ENCODE data around the gene CFAP251. TPM values are rescaled to one million over a fixed set of nuclear protein-coding genes. Genes with fewer than 3 reads are reported as not detected.
A peak's percentile ranks its signal among the peaks of the same experiment; 100 is the strongest.

The CFAP251 gene
- total RNA-seq, 2 donors from 2014 or later = 3.6 to 7.0 TPM

DNA sequence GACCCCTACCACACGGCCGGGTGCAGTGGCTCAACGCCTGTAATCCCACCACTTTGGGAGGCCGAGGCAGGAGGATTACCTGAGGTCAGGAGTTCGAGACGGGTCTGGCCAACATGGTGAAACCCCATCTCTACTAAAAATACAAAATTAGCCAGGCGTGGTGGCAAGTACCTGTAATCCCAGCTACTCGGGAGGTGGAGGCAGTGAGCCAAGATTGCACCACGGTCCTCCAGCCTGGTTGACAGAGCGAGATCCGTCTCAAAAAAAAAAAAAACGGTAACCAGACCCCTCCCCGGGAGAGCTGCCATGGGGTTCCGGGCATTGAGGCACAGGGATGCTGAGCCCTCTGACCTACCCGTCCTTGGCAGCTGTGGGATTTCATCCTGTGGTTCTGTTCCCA is 125.1 kb downstream of the CFAP251 start:
- DNase-seq (no peak), ATAC-seq (no peak)
- Histone ChIP-seq H3K4me3 (no peak overlapping the region), H3K27ac (no peak overlapping the region), H3K36me3 (replicated peaks in 1 of 2; ENCODE audit: insufficient read depth in 1 of 2, low read depth in 2 of 2) (peaks cover 6 to 9% of the 10 kb centered on the region in 2 donors), H3K4me1 (peaks cover 24% of the 10 kb centered on the region), H3K9me3 (no peaks in the 10 kb centered on the region), H3K27me3 (no peaks in the 10 kb centered on the region)
- TF ChIP-seq POLR2A (IDR thresholded peaks at IDR 0.05) = no peak
- TF ChIP-seq, protein P1, sequence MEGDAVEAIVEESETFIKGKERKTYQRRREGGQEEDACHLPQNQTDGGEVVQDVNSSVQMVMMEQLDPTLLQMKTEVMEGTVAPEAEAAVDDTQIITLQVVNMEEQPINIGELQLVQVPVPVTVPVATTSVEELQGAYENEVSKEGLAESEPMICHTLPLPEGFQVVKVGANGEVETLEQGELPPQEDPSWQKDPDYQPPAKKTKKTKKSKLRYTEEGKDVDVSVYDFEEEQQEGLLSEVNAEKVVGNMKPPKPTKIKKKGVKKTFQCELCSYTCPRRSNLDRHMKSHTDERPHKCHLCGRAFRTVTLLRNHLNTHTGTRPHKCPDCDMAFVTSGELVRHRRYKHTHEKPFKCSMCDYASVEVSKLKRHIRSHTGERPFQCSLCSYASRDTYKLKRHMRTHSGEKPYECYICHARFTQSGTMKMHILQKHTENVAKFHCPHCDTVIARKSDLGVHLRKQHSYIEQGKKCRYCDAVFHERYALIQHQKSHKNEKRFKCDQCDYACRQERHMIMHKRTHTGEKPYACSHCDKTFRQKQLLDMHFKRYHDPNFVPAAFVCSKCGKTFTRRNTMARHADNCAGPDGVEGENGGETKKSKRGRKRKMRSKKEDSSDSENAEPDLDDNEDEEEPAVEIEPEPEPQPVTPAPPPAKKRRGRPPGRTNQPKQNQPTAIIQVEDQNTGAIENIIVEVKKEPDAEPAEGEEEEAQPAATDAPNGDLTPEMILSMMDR (IDR thresholded peaks at IDR 0.05) = no peak
- intact Hi-C loops (cut with DNase I) = no loop called here
- WGBS, 2 donors = 89 to 98% methylated on average over 15 of the region's 15 CpGs

DNA sequence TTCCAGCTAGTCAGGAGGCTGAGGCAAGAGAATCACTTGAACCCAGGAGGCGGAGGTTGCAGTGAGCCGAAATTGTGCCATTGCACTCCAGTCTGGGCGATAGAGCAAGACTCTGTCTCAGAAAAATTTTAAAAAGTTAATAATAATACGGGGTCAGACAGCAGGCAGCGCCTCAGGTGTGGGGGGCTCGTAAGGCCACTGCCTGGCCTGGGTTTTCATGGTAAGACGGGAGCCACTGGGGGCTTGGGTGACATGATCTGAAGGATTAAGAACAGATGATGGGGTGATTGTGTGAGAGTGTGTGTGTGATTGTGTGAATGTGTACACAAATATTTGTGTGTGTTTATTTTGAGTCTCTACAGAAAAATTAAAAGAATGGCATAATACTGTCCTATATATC is 126.9 kb downstream of the CFAP251 start:
- intact Hi-C loops (cut with DNase I) = no loop called here
- Histone ChIP-seq H3K4me3 (no peak overlapping the region), H3K27ac (no peak overlapping the region), H3K36me3 (replicated peaks in 1 of 2; ENCODE audit: insufficient read depth in 1 of 2, low read depth in 2 of 2) (peaks cover 6 to 9% of the 10 kb centered on the region in 2 donors), H3K4me1 (peaks cover 17% of the 10 kb centered on the region), H3K27me3 (no peaks in the 10 kb centered on the region), H3K9me3 (no peaks in the 10 kb centered on the region)
- TF ChIP-seq, protein P1 (IDR thresholded peaks at IDR 0.05) = no peak
- no peak for TF ChIP-seq POLR2A (IDR thresholded peaks at IDR 0.05)
- DNase-seq (no peak), ATAC-seq (no peak)
- 96% methylated on average over 7 of the region's 7 CpGs for WGBS, 2 donors

DNA sequence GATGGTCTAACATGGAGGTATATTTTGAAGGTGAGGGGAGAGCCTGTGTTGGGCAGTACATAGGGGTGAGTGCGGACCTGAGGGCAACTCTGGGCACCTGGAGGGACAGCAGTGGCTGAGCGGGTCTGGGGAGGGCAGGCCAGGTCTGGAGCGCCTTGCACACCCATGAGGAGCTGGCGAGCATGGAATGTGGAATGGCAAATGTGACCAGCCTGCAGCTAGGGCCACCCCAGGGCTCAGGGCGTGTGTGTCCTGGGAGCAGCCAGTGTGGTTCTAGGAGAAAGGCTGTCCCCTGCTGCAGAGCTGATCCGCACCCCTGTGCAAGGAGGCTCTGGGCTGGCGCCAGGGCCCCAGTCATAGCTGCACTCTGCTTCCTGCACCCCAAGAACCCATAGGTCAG is 127.8 kb downstream of the CFAP251 start:
- H3K27ac ChIP-seq = no peak overlapping the region
- H3K27me3 ChIP-seq = no peaks in the 10 kb centered on the region
- no peaks in the 10 kb centered on the region for H3K9me3 ChIP-seq
- no peak overlapping the region for H3K4me3 ChIP-seq
- intact Hi-C loops (cut with DNase I) = no loop called here
- H3K36me3 ChIP-seq (replicated peaks in 1 of 2; ENCODE audit: insufficient read depth in 1 of 2, low read depth in 2 of 2) = peaks cover 6 to 9% of the 10 kb centered on the region in 2 donors
- 93 to 95% methylated on average over 6 to 7 of the region's 7 CpGs for WGBS, 2 donors
- ATAC-seq = no peak
- TF ChIP-seq POLR2A (IDR thresholded peaks at IDR 0.05) = no peak
- TF ChIP-seq, protein P1 (IDR thresholded peaks at IDR 0.05) = no peak
- H3K4me1 ChIP-seq = peaks cover 19% of the 10 kb centered on the region
- DNase-seq = no peak

DNA sequence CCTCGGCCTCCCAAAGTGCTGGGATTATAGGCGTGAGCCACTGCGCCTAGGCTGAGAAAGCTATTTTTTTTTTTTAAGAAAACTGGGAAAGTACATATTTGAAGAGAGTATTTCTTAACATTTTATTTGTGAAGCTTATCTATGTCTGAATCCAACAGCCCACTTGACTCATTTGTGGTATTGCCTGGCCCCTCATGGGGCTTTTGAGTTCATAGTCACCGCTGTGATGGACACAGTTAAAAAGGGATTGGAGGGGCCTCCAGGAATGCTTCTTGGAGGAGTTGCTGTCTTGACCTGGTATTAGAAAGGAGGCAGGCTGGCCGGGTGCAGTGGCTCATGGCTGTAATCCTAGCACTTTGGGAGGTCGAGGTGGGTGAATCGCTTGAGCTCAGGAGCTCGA is 129.8 kb downstream of the CFAP251 start:
- Histone ChIP-seq H3K4me1 (peaks cover 26% of the 10 kb centered on the region), H3K27me3 (no peaks in the 10 kb centered on the region), H3K9me3 (no peaks in the 10 kb centered on the region), H3K4me3 (no peak overlapping the region), H3K36me3 (replicated peaks in 1 of 2; ENCODE audit: insufficient read depth in 1 of 2, low read depth in 2 of 2) (peaks cover 6 to 9% of the 10 kb centered on the region in 2 donors), H3K27ac (no peak overlapping the region)
- TF ChIP-seq, protein P1 (IDR thresholded peaks at IDR 0.05) = no peak
- TF ChIP-seq POLR2A (IDR thresholded peaks at IDR 0.05) = no peak
- intact Hi-C loops (cut with DNase I) = no loop called here
- 88 to 93% methylated on average over 8 of the region's 8 CpGs for WGBS, 2 donors
- DNase-seq = no peak
- ATAC-seq = no peak

DNA sequence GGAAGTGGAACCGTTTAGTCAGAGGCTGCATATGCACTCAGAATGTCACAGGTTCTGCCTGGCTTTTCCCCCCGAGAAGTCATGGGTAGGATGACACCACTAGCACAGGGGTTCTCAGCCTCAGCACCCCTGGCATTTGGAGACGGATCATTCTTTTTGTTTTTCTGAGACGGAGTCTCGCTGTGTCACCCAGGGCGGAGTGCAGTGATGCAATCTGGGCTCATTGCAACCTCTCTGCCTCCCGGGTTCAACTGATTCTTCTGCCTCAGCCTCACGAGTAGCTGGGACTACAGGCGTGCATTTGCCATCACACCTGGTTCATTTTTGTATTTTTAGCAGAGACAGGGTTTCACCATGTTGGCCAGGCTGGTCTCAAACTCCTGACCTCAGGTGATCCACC is 131.4 kb downstream of the CFAP251 start:
- no peak overlapping the region for H3K4me3 ChIP-seq
- no peaks in the 10 kb centered on the region for H3K9me3 ChIP-seq
- H3K27ac ChIP-seq = peak overlapping the region in 2 of 4 donors; percentile 80
- intact Hi-C loops (cut with DNase I) = no loop called here
- DNase-seq (no peak), ATAC-seq (no peak)
- 71 to 92% methylated on average over 8 to 9 of the region's 9 CpGs for WGBS, 2 donors
- H3K4me1 ChIP-seq = peaks cover 34% of the 10 kb centered on the region
- TF ChIP-seq, protein P1 (IDR thresholded peaks at IDR 0.05) = no peak
- no peak for TF ChIP-seq POLR2A (IDR thresholded peaks at IDR 0.05)
- H3K27me3 ChIP-seq = no peaks in the 10 kb centered on the region
- peaks cover 0 to 6% of the 10 kb centered on the region in 2 donors for H3K36me3 ChIP-seq (replicated peaks in 1 of 2; ENCODE audit: insufficient read depth in 1 of 2, low read depth in 2 of 2)
